Endothelial cell of umbilical vein (primary cell): Measurements from ENCODE around the gene FAM180A.

Experiments
- CTCF ChIP-seq, 2 donors: IDR thresholded peaks; 1 replicate in 1 of 2; 2 replicates in 1 of 2; pipeline ENCODE4 v1.5.1; 2011; ENCODE audit warnings: low read length in 2 of 2, mild to moderate bottlenecking in 2 of 2, moderate library complexity in 2 of 2, control low read depth in 1 of 2, inconsistent platforms in 1 of 2, low read depth in 1 of 2; ENCODE audit not compliant: insufficient read depth in 1 of 2; ENCODE audit errors: extremely low read depth in 1 of 2
- EZH2 ChIP-seq: IDR thresholded peaks from 2 replicates; pipeline ENCODE4 v1.6.1; 2012; ENCODE audit warnings: borderline replicate concordance, low read depth, mild to moderate bottlenecking, moderate library complexity, low read length, inconsistent platforms; ENCODE audit not compliant: severe bottlenecking
- FOS ChIP-seq: IDR thresholded peaks from 2 replicates; pipeline ENCODE4 v1.6.1; 2011; ENCODE audit warnings: mild to moderate bottlenecking, low read length, moderate library complexity, borderline replicate concordance; ENCODE audit not compliant: insufficient read depth
- GATA2 ChIP-seq: IDR thresholded peaks from 2 replicates; pipeline ENCODE4 v1.7.0; 2011; ENCODE audit warnings: low read depth, mild to moderate bottlenecking, moderate library complexity, mixed read lengths, low read length; ENCODE audit not compliant: insufficient read length, insufficient read depth
- JUN ChIP-seq: IDR thresholded peaks from 2 replicates; pipeline ENCODE4 v1.6.1; 2011; ENCODE audit warnings: borderline replicate concordance, low read depth; ENCODE audit not compliant: insufficient read length, insufficient read depth
- MAX ChIP-seq: IDR thresholded peaks from 2 replicates; pipeline ENCODE4 v1.6.1; 2011; ENCODE audit not compliant: insufficient read depth, insufficient read length
- POLR2A ChIP-seq: IDR thresholded peaks from 2 replicates; pipeline ENCODE4 v1.6.1; 2012; ENCODE audit warnings: low read depth, mild to moderate bottlenecking, control low read depth, low read length
- POLR2AphosphoS5 ChIP-seq: IDR thresholded peaks from 2 replicates; pipeline ENCODE4 v1.6.1; 2012; ENCODE audit warnings: low read depth, mild to moderate bottlenecking, control low read depth, low read length, moderate library complexity; ENCODE audit not compliant: insufficient read depth

GRCh38 chr7:135710417-135711138 is 38.0 kb downstream of the FAM180A start:
- TF ChIP-seq POLR2A: no peak
- TF ChIP-seq CTCF (IDR thresholded peaks at IDR 0.05; ENCODE audit: extremely low read depth in 1 of 2, insufficient read depth in 1 of 2, low read depth in 1 of 2, low read length in 2 of 2): peak; percentile 31 to 66
- TF ChIP-seq POLR2AphosphoS5: no peak
- no peak for TF ChIP-seq MAX
- TF ChIP-seq EZH2: no peak
- TF ChIP-seq JUN: no peak
- TF ChIP-seq GATA2: no peak
- TF ChIP-seq FOS: no peak
